SK-N-SH (cell line): ENCODE data around the gene BCAT1. TPM values are rescaled to one million over a fixed set of nuclear protein-coding genes. Genes with fewer than 3 reads are reported as not detected.

ENCODE experiments used
- CTCF ChIA-PET: fragments of 300-600, 350-600 bp; formaldehyde crosslinking; extraction: SDS; loops from one replicate; lab custom pipeline; 2021; lab: Yijun Ruan, JAX
- POLR2A ChIA-PET: fragments of 350-600 bp; sonication (Branson Sonifier 250); formaldehyde crosslinking; extraction: SDS; loops from one replicate; lab custom pipeline; 2020; ENCODE audit warnings: antibody characterized with exemption, inconsistent platforms; lab: Yijun Ruan, JAX
- DNase-seq: peaks from one replicate; pipeline ENCODE4 v3.0.0; 2012
- H2AFZ ChIP-seq: fragments of 200-600 bp; sonication (generic); 2 replicates; pipeline ENCODE4 v1.8.1; 2016; ENCODE audit warnings: antibody characterized with exemption, mild to moderate bottlenecking, low read depth
- H3F3A ChIP-seq: fragments of 200-600 bp; sonication (generic); replicated peaks from 2 replicates; pipeline ENCODE3; 2016; ENCODE audit warnings: antibody characterized with exemption, mild to moderate bottlenecking; ENCODE audit not compliant: insufficient read depth
- H3K27ac ChIP-seq, 2 experiments: fragments of 200-500 bp in 1 of 2; fragments of 200-600 bp in 1 of 2; sonication (Bioruptor generic) in 1 of 2; sonication (generic), shearing (Covaris generic) in 1 of 2; 2 replicates each; pipeline versions ENCODE4 v1.5.1 to v1.6.1; 2014 to 2016; ENCODE audit warnings: low read depth in 2 of 2, inconsistent platforms in 1 of 2, low read length in 1 of 2, mild to moderate bottlenecking in 1 of 2, mixed read lengths in 1 of 2
- H3K27me3 ChIP-seq: fragments of 200-600 bp; sonication (generic), shearing (Covaris generic); 2 replicates; pipeline ENCODE4 v1.6.1; 2016; ENCODE audit warnings: mixed run types; ENCODE audit not compliant: insufficient read depth
- H3K36me3 ChIP-seq, 2 experiments: fragments of 200-500 bp in 1 of 2; fragments of 200-600 bp in 1 of 2; sonication (Bioruptor generic) in 1 of 2; sonication (generic) in 1 of 2; replicated peaks in 1 of 2; 2 replicates each; pipeline versions ENCODE3 to v1.5.1; 2014 to 2016; ENCODE audit warnings: low read length in 1 of 2, mild to moderate bottlenecking in 1 of 2; ENCODE audit not compliant: insufficient read depth in 2 of 2, control insufficient read depth in 1 of 2
- H3K4me1 ChIP-seq, 2 experiments: fragments of 200-500 bp in 1 of 2; fragments of 200-600 bp in 1 of 2; sonication (Bioruptor generic) in 1 of 2; sonication (generic), shearing (Covaris generic) in 1 of 2; 2 replicates each; pipeline versions ENCODE4 v1.5.1 to v1.6.1; 2014 to 2016; ENCODE audit warnings: low read depth in 1 of 2, low read length in 1 of 2, mixed run types in 1 of 2; ENCODE audit not compliant: insufficient read depth in 2 of 2, control insufficient read depth in 1 of 2
- H3K4me2 ChIP-seq: fragments of 200-600 bp; sonication (generic), shearing (Covaris generic); 2 replicates; pipeline ENCODE4 v1.6.1; 2017; ENCODE audit warnings: mixed run types
- H3K4me3 ChIP-seq, 2 experiments: fragments of 200-500 bp in 1 of 2; fragments of 200-600 bp in 1 of 2; sonication (Bioruptor generic) in 1 of 2; sonication (generic), shearing (Covaris generic) in 1 of 2; 2 replicates each; pipeline versions ENCODE4 v1.5.1 to v1.8.1; 2014 to 2016; ENCODE audit warnings: low read depth in 2 of 2, inconsistent platforms in 1 of 2, low read length in 1 of 2, mild to moderate bottlenecking in 1 of 2, mixed read lengths in 1 of 2, moderate library complexity in 1 of 2
- H3K79me2 ChIP-seq: fragments of 200-600 bp; sonication (generic); 2 replicates; pipeline ENCODE4 v1.8.1; 2017; ENCODE audit warnings: mild to moderate bottlenecking; ENCODE audit not compliant: insufficient read depth
- H3K9ac ChIP-seq: fragments of 200-600 bp; sonication (generic); 2 replicates; pipeline ENCODE4 v1.6.1; 2017; ENCODE audit warnings: mixed run types
- H3K9me2 ChIP-seq: fragments of 200-600 bp; sonication (generic); 2 replicates; pipeline ENCODE4 v1.6.1; 2017; ENCODE audit warnings: mixed run types
- H3K9me3 ChIP-seq: fragments of 200-600 bp; sonication (generic); 2 replicates; pipeline ENCODE4 v1.6.1; 2017; ENCODE audit warnings: mixed run types, mild to moderate bottlenecking, moderate library complexity
- H4K20me1 ChIP-seq: fragments of 200-600 bp; sonication (generic); 2 replicates; pipeline ENCODE4 v1.6.1; 2017; ENCODE audit warnings: mild to moderate bottlenecking, mixed run types; ENCODE audit not compliant: insufficient read depth
- CHD2 ChIP-seq: fragments of 150-350 bp; IDR thresholded peaks from 2 replicates; pipeline ENCODE4 v1.6.1; 2018; ENCODE audit warnings: low read length; ENCODE audit not compliant: partially characterized antibody
- ELF1 ChIP-seq: IDR thresholded peaks from 2 replicates; pipeline ENCODE4 v1.4.0; 2012
- EP300 ChIP-seq, 2 experiments: IDR thresholded peaks; 2 replicates each; pipeline versions ENCODE4 v1.4.0 to v1.6.1; 2012; ENCODE audit warnings: borderline replicate concordance in 1 of 2, low read depth in 1 of 2, low read length in 1 of 2
- EZH2phosphoT487 ChIP-seq: fragments of 200-600 bp; sonication (generic); IDR thresholded peaks from 2 replicates; pipeline ENCODE4 v1.6.1; 2017; ENCODE audit warnings: low read depth, mixed run types, mild to moderate bottlenecking, antibody characterized with exemption, moderate library complexity, borderline replicate concordance
- FOXJ3 ChIP-seq: sonication (generic); formaldehyde crosslinking; IDR thresholded peaks from 2 replicates; pipeline ENCODE4 v1.5.1; 2020; ENCODE audit warnings: mild to moderate bottlenecking, missing genetic modification reagents
- JUND ChIP-seq: IDR thresholded peaks from 2 replicates; pipeline ENCODE4 v1.4.0; 2012
- MEF2A ChIP-seq: IDR thresholded peaks from 2 replicates; pipeline ENCODE4 v1.4.0; 2012; ENCODE audit warnings: low read depth, borderline replicate concordance
- NFIC ChIP-seq: IDR thresholded peaks from 2 replicates; pipeline ENCODE4 v1.4.0; 2012; ENCODE audit warnings: borderline replicate concordance
- NRF1 ChIP-seq: IDR thresholded peaks from 2 replicates; pipeline ENCODE4 v1.6.1; 2012; ENCODE audit warnings: low read depth, mild to moderate bottlenecking, low read length
- POLR2AphosphoS5 ChIP-seq: IDR thresholded peaks from 2 replicates; pipeline ENCODE4 v1.6.1; 2012; ENCODE audit warnings: low read depth, low read length
- RCOR1 ChIP-seq: fragments of 150-350 bp; IDR thresholded peaks from 2 replicates; pipeline ENCODE4 v1.6.1; 2017; ENCODE audit warnings: antibody characterized with exemption, low read length
- RFX5 ChIP-seq: IDR thresholded peaks from 2 replicates; pipeline ENCODE4 v1.6.1; 2012; ENCODE audit warnings: mild to moderate bottlenecking, improper control_type of control experiment, low read length
- SIN3A ChIP-seq: IDR thresholded peaks from 2 replicates; pipeline ENCODE4 v1.6.1; 2012; ENCODE audit warnings: low read depth, mild to moderate bottlenecking, low read length, moderate library complexity, borderline replicate concordance
- TAF1 ChIP-seq: IDR thresholded peaks from 2 replicates; pipeline ENCODE4 v1.6.1; 2012; ENCODE audit warnings: low read depth, mild to moderate bottlenecking, low read length, moderate library complexity, borderline replicate concordance
- TCF12 ChIP-seq: IDR thresholded peaks from 2 replicates; pipeline ENCODE4 v1.4.0; 2012
- USF2 ChIP-seq: fragments of 150-350 bp; IDR thresholded peaks from 2 replicates; pipeline ENCODE4 v1.6.1; 2017; ENCODE audit warnings: antibody characterized with exemption, low read length, low read depth, borderline replicate concordance
- YY1 ChIP-seq: IDR thresholded peaks from 2 replicates; pipeline ENCODE4 v1.4.0; 2012; ENCODE audit warnings: low read depth, mild to moderate bottlenecking
- ZBTB33 ChIP-seq: IDR thresholded peaks from 2 replicates; pipeline ENCODE4 v1.4.0; 2012; ENCODE audit warnings: low read depth, borderline replicate concordance
- WGBS: methylation state at CpG from one replicate; pipeline ENCODE4 v1.1.6; 2017; ENCODE audit warnings: low lambda C conversion rate; 5-methylcytosine and 5-hydroxymethylcytosine counted together
- polyA plus RNA-seq, 3 experiments: library from polyadenylated mRNA; depleted of rRNA; stranded (reverse); fragments of >200 nt; gene quantifications; 2 replicates each; pipeline ENCODE4 v1.2.3, GENCODE V29; 2012
- TF ChIP-seq, protein P1 (sequence below): IDR thresholded peaks from 2 replicates; pipeline ENCODE4; 2012
- TF ChIP-seq, protein P2 (sequence below): IDR thresholded peaks from 2 replicates; pipeline ENCODE4 v1.4.0; 2012; ENCODE audit warnings: low read depth, borderline replicate concordance
- TF ChIP-seq, protein P3 (sequence below): fragments of 200-600 bp; sonication (generic); IDR thresholded peaks from 2 replicates; pipeline ENCODE4 v1.6.1; 2017; ENCODE audit warnings: antibody characterized with exemption, mild to moderate bottlenecking, moderate library complexity
- TF ChIP-seq, protein P4 (sequence below): fragments of 150-350 bp; IDR thresholded peaks from 2 replicates; pipeline ENCODE4 v1.6.1; 2016; ENCODE audit warnings: mild to moderate bottlenecking, low read depth, low read length

BCAT1 gene
- polyA plus RNA-seq, 1 of the 3 experiments (the other 2 are of a cell fraction), result 7.7 TPM

- TF ChIP-seq NFIC, result peak; percentile 43; the same call in 1 of the 2 replicates
- TF ChIP-seq, protein P1, sequence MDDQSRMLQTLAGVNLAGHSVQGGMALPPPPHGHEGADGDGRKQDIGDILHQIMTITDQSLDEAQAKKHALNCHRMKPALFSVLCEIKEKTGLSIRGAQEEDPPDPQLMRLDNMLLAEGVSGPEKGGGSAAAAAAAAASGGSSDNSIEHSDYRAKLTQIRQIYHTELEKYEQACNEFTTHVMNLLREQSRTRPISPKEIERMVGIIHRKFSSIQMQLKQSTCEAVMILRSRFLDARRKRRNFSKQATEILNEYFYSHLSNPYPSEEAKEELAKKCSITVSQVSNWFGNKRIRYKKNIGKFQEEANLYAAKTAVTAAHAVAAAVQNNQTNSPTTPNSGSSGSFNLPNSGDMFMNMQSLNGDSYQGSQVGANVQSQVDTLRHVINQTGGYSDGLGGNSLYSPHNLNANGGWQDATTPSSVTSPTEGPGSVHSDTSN, result peak; percentile 72
- no peak for TF ChIP-seq ELF1
- TF ChIP-seq EP300 (IDR thresholded peaks at IDR 0.05; ENCODE audit: borderline replicate concordance in 1 of 2, low read depth in 1 of 2, low read length in 1 of 2), result no peak
- TF ChIP-seq NRF1, result no peak
- TF ChIP-seq USF2, result no peak
- peak; percentile 80 for TF ChIP-seq TCF12
- 0 out of 2 replicates have a peak, but pooled peaks have one; percentile 15 for TF ChIP-seq SIN3A
- no peak for TF ChIP-seq CHD2
- TF ChIP-seq JUND, result peak; percentile 19; the same call in 1 of the 2 replicates
- TF ChIP-seq ZBTB33, result 0 out of 2 replicates have a peak, but pooled peaks have one; percentile 7
- TF ChIP-seq YY1, result no peak
- TF ChIP-seq, protein P2, sequence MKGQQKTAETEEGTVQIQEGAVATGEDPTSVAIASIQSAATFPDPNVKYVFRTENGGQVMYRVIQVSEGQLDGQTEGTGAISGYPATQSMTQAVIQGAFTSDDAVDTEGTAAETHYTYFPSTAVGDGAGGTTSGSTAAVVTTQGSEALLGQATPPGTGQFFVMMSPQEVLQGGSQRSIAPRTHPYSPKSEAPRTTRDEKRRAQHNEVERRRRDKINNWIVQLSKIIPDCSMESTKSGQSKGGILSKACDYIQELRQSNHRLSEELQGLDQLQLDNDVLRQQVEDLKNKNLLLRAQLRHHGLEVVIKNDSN, result peak; percentile 14; the same call in 1 of the 2 replicates
- TF ChIP-seq TAF1, result no peak
- TF ChIP-seq, protein P3, sequence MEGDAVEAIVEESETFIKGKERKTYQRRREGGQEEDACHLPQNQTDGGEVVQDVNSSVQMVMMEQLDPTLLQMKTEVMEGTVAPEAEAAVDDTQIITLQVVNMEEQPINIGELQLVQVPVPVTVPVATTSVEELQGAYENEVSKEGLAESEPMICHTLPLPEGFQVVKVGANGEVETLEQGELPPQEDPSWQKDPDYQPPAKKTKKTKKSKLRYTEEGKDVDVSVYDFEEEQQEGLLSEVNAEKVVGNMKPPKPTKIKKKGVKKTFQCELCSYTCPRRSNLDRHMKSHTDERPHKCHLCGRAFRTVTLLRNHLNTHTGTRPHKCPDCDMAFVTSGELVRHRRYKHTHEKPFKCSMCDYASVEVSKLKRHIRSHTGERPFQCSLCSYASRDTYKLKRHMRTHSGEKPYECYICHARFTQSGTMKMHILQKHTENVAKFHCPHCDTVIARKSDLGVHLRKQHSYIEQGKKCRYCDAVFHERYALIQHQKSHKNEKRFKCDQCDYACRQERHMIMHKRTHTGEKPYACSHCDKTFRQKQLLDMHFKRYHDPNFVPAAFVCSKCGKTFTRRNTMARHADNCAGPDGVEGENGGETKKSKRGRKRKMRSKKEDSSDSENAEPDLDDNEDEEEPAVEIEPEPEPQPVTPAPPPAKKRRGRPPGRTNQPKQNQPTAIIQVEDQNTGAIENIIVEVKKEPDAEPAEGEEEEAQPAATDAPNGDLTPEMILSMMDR, result no peak
- TF ChIP-seq, protein P4, sequence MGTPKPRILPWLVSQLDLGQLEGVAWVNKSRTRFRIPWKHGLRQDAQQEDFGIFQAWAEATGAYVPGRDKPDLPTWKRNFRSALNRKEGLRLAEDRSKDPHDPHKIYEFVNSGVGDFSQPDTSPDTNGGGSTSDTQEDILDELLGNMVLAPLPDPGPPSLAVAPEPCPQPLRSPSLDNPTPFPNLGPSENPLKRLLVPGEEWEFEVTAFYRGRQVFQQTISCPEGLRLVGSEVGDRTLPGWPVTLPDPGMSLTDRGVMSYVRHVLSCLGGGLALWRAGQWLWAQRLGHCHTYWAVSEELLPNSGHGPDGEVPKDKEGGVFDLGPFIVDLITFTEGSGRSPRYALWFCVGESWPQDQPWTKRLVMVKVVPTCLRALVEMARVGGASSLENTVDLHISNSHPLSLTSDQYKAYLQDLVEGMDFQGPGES, result no peak
- TF ChIP-seq FOXJ3 (CRISPR knock-in tag), result no peak
- no peak for TF ChIP-seq RFX5
- TF ChIP-seq EZH2phosphoT487, result no peak
- TF ChIP-seq MEF2A, result 0 out of 2 replicates have a peak, but pooled peaks have one; percentile 52
- TF ChIP-seq POLR2AphosphoS5, result peak; percentile 49; the same call in 1 of the 2 replicates
- TF ChIP-seq RCOR1, result no peak
- TF ChIP-seq, all 33 proteins: peak for 9
- H2AFZ ChIP-seq, result no peak overlapping the region
Measured at GRCh38 chr12:24997970-24998582, 49.2 kb upstream of the BCAT1 start.

More at GRCh38 chr12:24997970-24998582, 49.2 kb upstream of the BCAT1 start:
- DNase-seq, result no peak
- H3K9me2 ChIP-seq, result no peaks in the 10 kb centered on the region
- H3K27ac ChIP-seq, result peak overlapping the region; percentile 11 to 71; a peak in 3 of 4 replicates
- no peak overlapping the region; a peak in 1 of 4 replicates for H3K4me3 ChIP-seq
- ChIA-PET POLR2A (no interaction called here), CTCF (interaction anchor here (0.8 to 1.6 kb wide), 4 partner anchors 132 to 212 kb away, joined by 3 to 8 read pairs (median 5); no protein-coding TSS in a partner anchor)
- no peaks in the 10 kb centered on the region; the same call in 1 of the 2 replicates for H3K27me3 ChIP-seq
- no peaks in the 10 kb centered on the region for H3K9me3 ChIP-seq
- H3K9ac ChIP-seq, result no peak overlapping the region; the same call in 1 of the 2 replicates
- H3K79me2 ChIP-seq, result no peaks in the 10 kb centered on the region
- 9% methylated on average over 4 of the region's 4 CpGs for WGBS
- H4K20me1 ChIP-seq, result peaks cover 4% of the 10 kb centered on the region; the same call in 1 of the 2 replicates
- no peaks in the 10 kb centered on the region for H3K36me3 ChIP-seq
- H3K4me1 ChIP-seq, result peaks cover 3 to 14% of the 10 kb centered on the region in 2 experiments; a peak in 3 of 4 replicates
- peaks cover 19% of the 10 kb centered on the region for H3F3A ChIP-seq
- peak overlapping the region; percentile 59; the same call in 1 of the 2 replicates for H3K4me2 ChIP-seq
